Measurements from ENCODE around the gene ZNRF1.

DNA sequence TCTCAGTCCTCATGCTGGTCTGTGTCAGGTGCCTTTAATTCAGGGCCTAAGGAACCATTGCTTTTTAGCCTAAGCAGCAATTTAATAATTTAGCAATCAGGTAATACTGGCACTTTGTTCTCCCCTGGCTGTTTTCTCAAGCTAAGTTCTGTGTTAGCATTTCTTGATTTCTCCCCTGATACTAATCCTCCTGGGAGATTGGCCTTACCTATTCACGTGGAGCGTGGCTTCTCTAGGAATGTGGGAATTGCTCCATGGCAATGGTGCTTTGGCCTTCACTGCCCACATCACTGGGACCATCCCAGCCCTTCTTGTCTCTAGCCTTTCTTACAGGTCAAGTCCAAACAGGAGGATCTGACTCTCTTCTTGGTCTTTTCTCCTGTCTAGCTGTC, 55.7 kb downstream of the ZNRF1 start:
- TF ChIP-seq, protein P1, sequence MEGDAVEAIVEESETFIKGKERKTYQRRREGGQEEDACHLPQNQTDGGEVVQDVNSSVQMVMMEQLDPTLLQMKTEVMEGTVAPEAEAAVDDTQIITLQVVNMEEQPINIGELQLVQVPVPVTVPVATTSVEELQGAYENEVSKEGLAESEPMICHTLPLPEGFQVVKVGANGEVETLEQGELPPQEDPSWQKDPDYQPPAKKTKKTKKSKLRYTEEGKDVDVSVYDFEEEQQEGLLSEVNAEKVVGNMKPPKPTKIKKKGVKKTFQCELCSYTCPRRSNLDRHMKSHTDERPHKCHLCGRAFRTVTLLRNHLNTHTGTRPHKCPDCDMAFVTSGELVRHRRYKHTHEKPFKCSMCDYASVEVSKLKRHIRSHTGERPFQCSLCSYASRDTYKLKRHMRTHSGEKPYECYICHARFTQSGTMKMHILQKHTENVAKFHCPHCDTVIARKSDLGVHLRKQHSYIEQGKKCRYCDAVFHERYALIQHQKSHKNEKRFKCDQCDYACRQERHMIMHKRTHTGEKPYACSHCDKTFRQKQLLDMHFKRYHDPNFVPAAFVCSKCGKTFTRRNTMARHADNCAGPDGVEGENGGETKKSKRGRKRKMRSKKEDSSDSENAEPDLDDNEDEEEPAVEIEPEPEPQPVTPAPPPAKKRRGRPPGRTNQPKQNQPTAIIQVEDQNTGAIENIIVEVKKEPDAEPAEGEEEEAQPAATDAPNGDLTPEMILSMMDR (IDR thresholded peaks at IDR 0.05), result no peak
- no peak for TF ChIP-seq POLR2AphosphoS5 (IDR thresholded peaks at IDR 0.05; ENCODE audit: low read depth, low read length)
